A204.1 (cell line): ENCODE measurements around the gene ADPRHL1.
"Not testable (repeated sequence)": the region's sequence is repeated elsewhere in the genome, so short reads cannot be mapped to it uniquely, and the experiment has no call there.

Source experiments
- FAIRE-seq: peaks from 2 replicates; lab custom pipeline; 2012; peaks lifted over from hg19 to GRCh38; lab: Jason Lieb, UNC

ADPRHL1 gene

DNA sequence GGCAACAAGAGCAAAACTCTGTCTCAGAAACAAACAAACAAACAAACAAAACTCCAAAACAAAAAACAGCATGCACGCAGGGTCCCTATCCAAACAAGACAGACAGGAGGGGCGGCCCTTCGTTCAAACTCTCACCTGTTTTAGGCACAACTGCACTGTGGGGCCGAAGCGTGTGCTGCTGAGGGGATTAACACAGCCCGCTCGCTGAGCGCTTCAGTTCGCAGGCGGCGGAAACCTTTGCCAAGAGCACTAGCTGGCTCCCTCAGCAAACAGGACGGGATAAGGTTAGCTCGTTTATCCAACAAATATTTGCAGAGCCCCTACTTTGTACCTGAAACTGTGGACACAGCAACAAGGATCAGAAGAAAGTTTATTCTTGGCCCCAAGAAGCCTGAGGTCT lies 1.6 kb upstream of the ADPRHL1 start:
- no peak for FAIRE-seq

DNA sequence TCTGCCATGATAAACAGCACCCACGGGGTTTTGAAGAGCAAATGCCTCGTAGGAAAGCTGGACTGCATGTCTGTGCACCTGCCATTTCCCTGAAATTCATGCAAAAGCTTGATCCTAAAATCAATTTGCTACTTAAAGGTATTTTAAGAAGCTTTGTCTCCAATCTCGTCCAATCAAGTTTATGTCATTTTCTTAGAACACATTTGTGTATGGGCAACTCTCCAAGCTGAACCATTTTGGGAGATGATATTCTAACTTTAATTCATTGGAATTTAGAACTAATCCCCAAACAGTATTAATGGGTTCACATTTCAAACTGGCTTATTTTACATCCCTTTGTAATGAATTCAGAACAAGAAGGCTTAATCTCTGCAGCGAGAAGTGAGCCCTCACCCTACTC lies 822 bp downstream of the ADPRHL1 start:
- no peak for FAIRE-seq

DNA sequence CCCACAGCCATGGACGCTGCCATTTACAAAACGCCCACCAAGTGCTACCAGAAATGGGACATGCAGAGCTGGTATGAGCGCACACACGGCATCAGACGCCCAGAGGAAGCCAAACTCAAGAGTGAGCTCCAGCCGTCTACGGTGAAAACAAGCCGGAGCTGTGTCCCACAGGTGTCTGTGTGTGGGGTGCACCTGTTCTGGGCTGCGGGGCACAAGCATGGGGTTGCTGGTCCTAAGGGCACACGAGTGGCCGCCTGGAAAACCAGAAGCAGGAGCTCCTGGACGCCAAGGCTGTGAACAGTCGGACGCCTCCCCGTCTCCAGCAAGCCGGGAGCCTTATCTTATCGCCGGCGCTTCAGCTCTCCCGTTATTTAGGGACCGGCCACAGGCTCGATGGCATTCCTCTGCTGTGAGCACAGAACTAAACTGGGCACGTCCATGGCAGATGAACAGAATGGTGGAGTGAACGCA lies 1.3 kb downstream of the ADPRHL1 start:
- no peak for FAIRE-seq

- FAIRE-seq = not testable (repeated sequence)
These were observed 2.2 kb downstream of the ADPRHL1 start for GRCh38 chr13:113450861-113451620.

- FAIRE-seq = not testable (repeated sequence)
These were observed 2.9 kb downstream of the ADPRHL1 start for GRCh38 chr13:113450348-113450744.

- FAIRE-seq = no peak
These were observed 3.5 kb downstream of the ADPRHL1 start for GRCh38 chr13:113449693-113450347.

DNA sequence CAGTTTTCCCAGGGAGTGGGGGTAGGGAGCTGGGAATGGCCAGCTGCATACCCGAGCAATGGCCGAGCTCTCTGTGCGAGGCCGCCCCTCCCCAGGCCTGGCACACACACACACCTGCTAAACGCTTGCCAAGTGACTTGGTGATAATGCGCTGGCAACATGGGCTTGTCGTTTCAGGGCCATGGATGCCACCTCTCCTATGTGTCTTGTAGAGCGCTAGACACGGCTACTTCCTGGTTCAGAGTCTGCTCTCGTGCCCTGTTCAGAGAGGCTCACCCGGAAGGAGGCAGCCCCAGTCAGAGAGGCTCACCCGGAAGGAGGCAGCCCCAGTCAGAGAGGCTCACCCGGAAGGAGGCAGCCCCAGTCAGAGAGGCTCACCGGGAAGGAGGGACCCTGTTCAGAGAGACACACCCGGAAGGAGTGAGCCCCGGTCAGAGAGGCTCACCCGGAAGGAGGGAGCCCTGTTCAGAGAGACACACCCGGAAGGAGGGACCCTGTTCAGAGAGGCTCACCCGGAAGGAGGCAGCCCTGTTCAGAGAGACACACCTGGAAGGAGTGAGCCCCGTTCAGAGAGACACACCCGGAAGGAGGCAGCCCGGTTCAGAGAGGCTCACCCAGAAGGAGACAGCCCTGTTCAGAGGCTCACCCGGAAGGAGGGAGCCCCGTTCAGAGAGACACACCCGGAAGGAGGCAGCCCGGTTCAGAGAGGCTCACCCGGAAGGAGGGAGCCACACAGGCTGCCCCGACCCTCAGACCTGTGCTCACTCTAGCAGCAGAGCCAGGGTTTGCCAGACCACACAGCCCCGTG lies 4.2 kb downstream of the ADPRHL1 start:
- FAIRE-seq = peak; percentile 97

- FAIRE-seq = no peak
These were observed 4.8 kb downstream of the ADPRHL1 start for GRCh38 chr13:113448545-113448884.

DNA sequence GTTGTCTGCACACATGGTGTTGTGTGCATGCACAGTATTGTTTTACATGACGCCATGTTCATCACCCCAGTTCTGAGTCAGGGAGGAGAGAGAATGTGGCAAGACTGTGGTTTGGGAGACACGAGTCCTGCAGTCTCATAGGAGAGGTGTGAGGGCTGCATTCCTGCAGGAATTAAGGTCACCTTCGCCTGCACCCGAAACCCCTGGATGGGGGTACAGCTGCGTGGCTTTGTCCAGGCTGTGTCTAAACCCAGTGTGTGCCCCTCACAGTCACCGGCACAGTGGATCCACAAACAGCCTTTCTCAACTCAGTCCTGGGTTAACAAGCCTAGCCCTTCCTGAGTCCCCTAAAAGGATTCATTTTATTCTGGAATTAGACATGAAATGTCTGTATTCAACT lies 5.7 kb downstream of the ADPRHL1 start:
- no peak for FAIRE-seq

- no peak for FAIRE-seq
These were observed 6.8 kb downstream of the ADPRHL1 start for GRCh38 chr13:113446488-113446854.

- no peak for FAIRE-seq
These were observed 7.3 kb downstream of the ADPRHL1 start for GRCh38 chr13:113445791-113446487.

DNA sequence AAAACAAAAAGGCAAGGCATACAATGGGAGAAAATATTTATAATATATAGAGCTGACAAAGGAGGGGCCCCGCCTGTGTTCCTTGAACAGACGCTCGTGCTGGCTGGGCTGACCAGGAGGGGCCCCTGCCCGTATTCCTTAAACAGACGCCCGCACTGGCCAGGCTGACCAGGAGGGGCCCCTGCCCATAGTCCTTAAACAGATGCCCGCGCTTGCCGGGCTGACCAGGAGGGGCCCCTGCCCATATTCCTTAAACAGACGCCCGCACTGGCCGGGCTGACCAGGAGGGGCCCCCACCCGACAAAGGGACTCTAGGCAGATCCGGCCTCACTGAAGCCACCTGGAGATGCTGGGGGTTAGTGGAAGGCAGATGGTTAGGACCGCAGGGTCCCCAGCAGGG lies 9.3 kb downstream of the ADPRHL1 start:
- FAIRE-seq = no peak

DNA sequence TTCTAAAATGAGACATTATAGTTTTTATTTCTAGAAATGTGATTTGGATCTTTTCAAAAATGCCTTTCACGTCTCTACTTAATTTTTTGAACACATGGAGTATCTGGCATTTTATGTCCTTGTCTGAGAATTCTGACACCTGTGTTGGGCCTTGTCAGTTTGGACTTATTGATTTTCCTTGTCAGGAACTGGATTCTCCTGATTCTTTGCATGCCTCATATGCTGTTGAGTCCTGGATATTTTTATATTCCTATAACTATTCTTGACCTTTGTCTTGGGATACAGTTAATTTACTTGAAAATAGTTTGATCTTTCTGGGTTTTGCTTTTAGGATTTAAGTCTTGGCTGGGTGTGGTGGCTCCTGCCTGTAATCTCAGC lies 10.3 kb downstream of the ADPRHL1 start:
- no peak for FAIRE-seq

DNA sequence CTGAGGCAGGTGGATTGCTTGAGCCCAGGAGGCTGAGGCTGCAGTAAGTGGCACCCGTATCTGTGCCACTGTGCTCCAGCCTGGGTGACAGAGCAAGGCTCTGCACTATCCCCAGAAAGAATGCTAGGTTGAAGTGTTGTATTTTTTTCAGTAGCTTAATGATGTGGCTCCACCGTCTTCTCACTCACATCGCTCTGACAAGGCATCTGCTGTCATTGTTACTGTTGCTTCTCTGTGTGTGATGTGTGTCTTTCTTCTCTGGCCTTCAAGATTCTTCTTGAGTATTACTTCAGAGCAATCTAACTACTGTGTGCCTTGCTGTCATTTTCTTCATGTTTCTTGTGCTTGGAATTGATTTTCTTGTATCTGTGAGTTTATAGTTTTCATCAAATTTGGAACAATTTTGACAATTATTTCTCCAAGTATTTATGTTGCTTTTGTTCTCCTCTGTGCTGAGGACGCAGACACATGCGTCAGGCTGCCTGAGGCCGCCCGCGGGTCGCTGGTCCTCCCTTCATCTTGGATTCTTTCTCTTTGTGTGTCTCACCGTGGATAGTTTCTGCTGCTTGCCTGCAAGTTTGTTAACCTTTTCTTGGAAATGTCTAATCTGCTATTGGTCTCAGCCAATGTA lies 10.8 kb downstream of the ADPRHL1 start:
- FAIRE-seq = no peak

- FAIRE-seq = no peak
These were observed 11.6 kb downstream of the ADPRHL1 start for GRCh38 chr13:113441661-113442060.

GRCh38 chr13:113437408-113438010 lies 15.8 kb downstream of the ADPRHL1 start:
- no peak for FAIRE-seq

DNA sequence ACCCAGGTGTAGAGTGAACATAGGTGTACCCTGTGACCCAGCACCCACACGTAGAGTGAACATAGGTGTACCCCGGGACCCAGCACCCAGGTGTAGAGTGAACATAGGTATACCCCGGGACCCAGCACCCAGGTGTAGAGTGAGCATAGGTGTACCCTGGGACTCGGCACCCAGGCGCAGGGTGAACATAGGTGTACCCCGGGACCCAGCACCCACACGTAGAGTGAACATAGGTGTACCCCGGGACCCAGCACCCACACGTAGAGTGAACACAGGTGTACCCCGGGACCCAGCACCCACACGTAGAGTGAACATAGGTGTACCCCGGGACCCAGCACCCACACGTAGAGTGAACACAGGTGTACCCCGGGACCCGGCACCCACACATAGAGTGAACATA lies 16.4 kb downstream of the ADPRHL1 start:
- FAIRE-seq = not testable (repeated sequence)

- FAIRE-seq = not testable (repeated sequence)
These were observed 17.4 kb downstream of the ADPRHL1 start for GRCh38 chr13:113435907-113436306.

DNA sequence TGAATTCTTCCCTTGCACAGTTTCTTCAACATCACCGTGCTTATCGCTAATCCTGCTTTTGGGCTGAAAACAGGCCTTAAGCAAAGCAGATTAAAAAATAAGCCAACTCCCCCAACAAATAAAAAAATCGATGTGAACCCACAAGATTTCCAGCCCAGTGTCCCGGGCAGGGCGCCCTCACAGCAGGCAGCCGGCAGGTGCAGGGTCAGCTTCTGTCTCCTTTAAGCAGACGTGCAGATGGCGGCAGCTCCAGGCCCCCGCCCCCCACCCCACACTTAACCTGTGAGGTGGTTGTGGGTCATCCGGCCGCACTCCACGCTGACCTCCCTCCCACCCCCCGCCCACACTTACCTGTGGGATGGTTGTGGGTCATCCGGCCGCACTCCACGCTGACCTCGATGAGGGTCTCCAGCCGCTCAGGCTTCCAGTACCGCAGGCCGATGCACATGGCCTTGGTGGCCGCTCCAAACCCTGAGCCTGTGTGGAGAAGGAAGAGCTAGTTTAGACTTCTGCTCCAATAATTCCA lies 19.8 kb downstream of the ADPRHL1 start:
- no peak for FAIRE-seq

GRCh38 chr13:113432506-113433270 lies 20.6 kb downstream of the ADPRHL1 start:
- no peak for FAIRE-seq

DNA sequence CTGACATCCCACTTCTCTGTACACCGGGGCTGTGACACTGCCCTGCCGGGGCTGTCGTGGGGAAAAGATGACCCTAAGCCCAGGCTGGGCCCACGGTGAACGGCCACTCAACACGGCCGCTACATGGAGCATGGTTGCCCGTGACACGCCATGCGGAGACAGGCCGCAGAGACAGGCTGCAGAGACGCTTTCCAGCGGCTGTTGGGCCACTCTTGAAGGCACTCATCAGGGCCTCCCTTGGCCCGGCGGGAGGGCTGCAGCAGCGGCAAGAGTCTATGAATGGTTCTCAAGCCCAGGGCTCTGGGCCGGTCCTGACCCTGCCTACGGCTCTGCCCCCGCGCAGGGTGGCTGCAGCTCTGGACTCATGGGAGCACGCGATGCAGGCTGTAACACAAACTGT lies 22.1 kb downstream of the ADPRHL1 start:
- FAIRE-seq = no peak
